HG02642 (cell line): ENCODE measurements around the gene GJD2.

ENCODE experiments used
- ATAC-seq: cut with Tn5 transposase; IDR thresholded peaks from one replicate; pipeline ENCODE4 v1.9.1; 2021; ENCODE audit warnings: mild to moderate bottlenecking; ENCODE audit not compliant: unreplicated experiment, poor library complexity

GJD2 gene

DNA sequence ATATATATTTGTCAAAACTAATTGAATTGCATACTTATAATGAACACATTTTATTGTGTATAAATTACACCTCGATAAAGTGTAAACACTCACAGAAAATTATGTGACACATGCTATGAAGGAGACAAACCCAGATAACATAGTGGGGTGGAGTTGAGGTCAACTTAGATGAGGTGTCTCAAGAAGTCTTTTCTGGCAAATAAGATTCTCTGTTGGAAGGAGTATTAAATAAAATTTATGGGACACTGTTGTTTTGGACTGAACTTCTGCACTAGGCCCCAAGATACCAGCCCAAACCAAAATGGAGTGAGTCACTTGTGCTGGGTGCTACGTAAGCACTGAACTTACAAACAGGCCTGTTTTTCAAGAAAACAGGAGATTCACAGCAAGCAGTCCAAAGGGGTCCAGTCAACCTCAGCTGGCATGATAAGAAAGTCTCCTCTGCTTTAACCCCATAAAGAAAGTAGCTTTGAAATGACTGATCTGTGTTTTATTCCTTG, 21.9 kb upstream of the GJD2 start:
- no peak for ATAC-seq

- no peak for ATAC-seq
Measured at GRCh38 chr15:34773917-34774316, 19.1 kb upstream of the GJD2 start.

- no peak for ATAC-seq
Measured at GRCh38 chr15:34773013-34773412, 18.2 kb upstream of the GJD2 start.

DNA sequence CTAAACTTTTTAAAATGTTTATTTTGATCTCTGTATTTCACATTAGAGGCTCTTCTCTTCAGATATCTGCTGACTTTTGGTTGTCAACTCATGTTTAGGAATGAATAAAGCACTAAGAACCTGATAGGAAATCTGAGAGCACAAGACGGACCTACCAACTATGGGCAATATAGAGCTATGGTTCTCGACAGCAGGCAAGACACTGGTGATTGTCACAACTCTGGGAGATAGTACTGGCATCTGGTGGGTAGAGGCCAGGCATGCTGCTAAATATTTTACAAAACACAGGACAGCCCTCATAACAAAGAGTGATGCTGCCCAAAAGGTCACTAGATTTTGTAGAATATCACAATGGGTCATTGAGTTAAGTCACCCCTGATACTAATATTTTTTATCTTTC, 17.5 kb upstream of the GJD2 start:
- ATAC-seq, result no peak

DNA sequence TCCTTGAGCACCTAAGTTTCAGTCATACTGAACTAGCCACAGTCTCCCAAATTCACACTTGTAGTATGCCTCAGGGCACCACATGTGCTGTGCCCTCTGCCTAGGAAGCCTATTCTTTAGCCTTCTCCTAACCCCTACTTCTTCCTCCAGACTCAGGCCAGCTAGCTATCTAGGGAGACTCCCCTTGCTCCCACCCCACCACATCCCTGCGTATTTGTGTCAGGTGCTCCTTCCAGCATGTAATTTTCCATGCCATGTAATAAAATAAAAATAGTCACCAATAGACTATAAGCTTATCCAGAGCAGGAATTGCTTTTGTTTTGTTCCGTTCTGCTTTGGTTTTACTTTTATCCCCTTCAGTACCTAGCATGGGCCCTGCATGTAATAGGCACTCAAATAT, 14.9 kb upstream of the GJD2 start:
- ATAC-seq, result no peak

DNA sequence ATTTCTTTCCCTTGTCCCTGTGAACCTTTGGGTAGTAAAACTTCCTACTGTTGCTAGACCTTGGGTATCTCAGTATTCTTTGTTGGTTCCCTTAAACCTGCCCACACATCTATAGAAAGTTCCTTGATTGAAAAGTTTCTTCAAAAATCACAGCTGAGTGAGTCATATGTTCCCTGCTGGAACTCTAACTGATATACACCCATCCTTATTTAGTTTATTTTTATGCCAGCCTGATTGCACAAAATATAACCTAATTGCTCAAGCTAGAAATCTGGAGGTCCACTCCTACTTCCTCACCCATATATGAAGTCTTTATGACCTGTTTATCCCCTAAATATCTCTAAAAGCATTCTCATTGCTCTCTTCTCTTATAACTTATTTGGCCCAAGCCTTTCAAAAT, 13.7 kb upstream of the GJD2 start:
- ATAC-seq, result no peak

DNA sequence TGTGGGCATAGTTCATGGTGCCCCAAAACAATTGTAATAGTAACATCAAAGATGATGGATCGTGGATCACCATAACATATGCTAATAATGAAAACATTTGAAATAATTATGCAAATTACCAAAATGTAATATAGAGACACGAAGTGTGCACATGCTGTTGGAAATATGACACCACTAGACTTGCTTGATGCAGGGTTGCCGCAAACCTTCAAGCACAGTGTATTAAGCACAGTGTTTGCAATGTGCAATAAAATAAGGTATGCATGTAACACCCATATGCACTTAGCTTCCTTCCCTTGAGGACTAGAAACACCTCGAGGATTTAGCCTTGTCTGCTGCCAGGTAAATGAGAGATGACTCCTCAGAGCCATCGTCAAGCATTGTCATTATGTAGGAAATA, 10.9 kb upstream of the GJD2 start:
- ATAC-seq, result no peak

DNA sequence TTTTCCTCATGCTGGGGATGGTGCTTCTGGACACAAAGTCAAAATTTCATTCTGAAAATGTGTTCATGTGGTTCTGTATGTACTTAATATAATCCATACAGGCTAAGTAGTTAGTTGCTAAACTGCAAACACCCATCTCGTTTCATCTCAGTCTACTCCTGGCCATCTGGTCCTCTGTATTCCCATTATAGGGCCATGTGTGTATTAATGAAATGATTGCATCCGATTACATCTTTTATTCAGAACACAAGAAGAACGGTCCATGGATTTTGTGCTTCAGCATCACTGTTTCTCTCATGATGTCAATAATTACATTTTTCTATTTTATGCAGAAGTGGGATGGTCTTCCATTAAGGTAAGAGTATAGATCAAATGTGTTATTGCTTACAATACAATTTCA, 6.1 kb upstream of the GJD2 start:
- ATAC-seq, result no peak

- ATAC-seq, result no peak
Measured at GRCh38 chr15:34759992-34760391, 5.2 kb upstream of the GJD2 start.

DNA sequence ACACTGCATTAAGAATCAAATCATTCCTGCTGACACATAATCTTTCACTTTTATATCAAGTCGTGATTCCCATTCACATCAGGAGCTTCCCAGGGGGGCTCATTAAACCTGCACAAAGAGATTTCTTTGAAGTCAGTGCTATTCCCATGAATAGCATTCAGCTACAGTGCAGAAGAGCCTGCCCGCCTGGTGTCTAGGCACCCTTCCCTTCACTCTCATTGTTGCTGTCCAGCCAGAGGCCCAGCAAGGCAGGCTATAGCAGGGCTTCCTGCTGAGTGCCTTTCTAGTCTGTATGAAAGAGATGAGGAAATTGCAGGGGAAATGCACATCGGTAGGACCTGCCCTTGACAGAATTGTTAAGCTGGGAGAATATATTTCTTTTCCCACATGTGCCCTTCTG, 4.5 kb upstream of the GJD2 start:
- no peak for ATAC-seq

DNA sequence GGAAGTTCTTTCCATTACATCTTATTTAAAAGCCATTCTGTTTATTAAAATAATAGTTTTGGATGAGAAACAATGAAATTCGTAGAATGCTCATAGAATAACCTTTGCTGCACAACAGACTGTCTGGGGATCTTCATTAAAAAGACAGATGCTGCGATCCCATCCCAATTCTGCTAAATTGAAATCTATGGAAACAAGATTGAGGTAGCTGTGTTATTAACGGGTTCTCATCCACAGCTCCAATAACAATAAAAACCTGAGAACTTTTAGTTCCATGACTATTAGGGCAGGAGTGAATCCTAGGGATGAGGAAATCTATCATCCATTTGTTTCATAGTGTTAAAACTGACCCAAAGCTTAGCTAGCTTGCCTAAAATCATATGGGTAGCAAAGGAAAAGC, 2.5 kb upstream of the GJD2 start:
- no peak for ATAC-seq

DNA sequence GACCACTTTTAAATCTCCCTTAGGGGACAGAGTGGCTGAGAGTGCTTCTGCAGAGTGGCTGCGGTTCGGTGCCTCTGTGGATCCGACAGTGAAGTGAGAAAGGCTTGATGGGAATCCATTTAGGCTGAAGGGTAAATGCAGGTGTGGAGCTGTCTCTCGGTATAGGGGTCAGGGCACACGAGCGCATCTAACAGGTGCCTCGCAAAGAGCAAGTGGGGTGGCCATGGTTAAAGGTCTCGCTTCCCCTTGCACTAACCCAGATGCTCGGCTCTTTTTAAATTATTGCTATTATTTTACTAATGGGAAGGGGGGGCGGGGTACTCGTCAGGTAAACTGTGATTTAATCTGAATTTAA, 598 bp upstream of the GJD2 start:
- no peak for ATAC-seq

DNA sequence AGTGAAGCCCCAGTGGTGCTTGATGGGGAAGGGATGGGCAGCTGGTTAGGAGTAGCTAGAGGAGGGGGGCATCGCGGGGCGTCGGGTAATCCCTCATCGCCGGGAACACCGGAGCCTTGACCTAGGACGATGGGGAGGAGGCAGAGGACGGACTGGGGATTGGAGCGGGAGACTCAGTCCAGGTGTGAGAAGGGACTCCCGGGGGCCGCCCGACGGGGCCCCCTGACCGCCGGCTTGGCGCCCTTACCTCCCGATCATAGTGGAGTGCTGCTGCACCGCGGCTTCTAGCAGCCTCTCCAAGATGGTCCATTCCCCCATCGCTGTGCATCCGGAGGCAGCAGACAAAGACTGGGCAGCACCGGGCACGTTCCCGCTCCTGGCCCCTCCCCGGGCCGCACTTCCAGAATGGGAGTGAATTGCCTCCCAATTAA, 612 bp downstream of the GJD2 start:
- ATAC-seq, result no peak

DNA sequence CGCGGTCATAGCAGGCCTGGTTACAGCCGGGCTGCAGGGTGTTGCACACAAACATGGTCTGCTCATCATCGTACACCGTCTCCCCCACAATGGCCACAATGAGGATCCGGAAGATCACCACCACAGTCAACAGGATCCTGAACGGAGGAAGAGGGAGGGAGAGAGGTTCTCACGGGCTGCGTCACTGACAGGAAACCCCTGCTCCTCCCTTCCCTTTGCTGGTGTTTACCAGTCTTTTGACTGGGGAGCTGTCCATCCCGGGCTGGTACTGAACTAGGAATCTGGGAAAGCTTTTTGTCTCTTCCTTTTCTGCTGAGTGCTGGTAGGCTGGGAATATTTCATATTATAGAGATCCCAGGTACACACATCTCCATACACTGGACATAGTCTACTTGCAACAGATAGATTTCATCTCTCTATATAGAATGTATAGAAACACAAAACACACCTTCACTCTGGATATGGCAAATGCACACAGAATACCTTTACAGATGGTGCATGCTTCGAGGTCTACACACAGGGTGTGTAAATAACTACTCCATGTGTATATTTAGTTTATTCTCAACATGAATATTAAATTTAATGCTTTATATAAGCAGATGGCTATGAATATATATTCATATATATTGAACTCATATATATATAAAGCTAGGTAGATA, 1.4 kb downstream of the GJD2 start:
- no peak for ATAC-seq

- ATAC-seq, result no peak
Measured at GRCh38 chr15:34749691-34750090, 5.1 kb downstream of the GJD2 start.

DNA sequence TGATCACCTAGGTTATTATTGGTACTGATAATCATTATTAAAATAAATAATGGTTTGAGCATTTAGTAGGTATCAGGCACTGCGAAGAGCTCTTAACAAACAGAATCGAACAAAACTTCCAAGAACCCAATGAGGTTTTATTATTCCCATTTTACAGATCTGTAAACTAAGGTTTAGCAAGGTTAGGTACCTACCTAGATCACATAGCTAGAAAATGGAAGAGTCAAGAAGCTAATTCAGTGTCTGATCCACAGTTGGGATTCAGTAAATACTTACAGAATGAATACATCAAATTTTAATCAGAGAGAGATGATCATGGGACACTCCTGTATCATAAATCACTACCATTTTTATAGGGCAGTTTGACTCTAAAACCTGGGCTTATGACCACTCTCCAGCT, 15.5 kb downstream of the GJD2 start:
- ATAC-seq, result no peak

- ATAC-seq, result no peak
Measured at GRCh38 chr15:34738002-34738401, 16.8 kb downstream of the GJD2 start.

DNA sequence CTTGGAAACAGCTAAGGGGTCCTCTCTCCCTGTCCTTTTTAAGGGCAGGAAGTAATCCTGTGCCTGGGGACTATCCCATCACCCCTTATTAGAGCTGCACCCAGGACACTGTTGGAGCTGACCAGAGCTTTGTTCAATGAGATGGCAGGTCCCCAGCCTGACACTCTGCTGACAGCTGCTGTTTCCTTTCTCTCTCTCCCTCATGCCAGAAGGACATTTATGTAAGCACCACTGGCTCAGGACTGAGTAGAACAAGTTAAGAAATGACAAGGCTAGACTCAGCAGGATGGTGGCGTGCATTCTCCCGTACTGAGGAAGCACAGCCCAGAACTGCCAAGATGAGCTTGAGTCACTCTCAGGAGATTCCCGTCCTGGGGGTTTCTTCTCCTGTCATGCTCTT, 17.3 kb downstream of the GJD2 start:
- ATAC-seq, result no peak

DNA sequence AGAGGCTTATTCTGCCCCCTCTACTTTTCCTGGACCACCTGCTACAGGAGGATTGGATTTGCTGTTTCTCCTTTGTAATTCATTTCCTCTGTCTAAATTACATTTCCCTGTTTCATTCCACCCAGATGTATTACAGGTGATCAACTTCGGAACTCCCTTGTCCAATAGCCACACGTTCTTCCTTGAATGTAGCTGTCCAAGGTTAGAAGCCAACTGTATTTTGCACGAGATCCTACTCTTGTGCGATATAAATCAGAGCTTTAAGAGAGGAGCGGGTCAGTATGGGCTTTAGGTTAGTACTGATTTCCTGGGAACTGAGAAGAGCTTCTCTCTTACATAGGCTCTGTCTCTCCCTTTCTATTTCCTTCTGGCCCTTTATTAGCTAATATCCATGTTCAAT, 20.5 kb downstream of the GJD2 start:
- ATAC-seq, result no peak

- ATAC-seq, result no peak
Measured at GRCh38 chr15:34733621-34734020, 21.2 kb downstream of the GJD2 start.

- no peak for ATAC-seq
Measured at GRCh38 chr15:34732430-34732829, 22.4 kb downstream of the GJD2 start.

GRCh38 chr15:34730701-34731100, 24.1 kb downstream of the GJD2 start:
- ATAC-seq, result no peak

- no peak for ATAC-seq
Measured at GRCh38 chr15:34729886-34730285, 24.9 kb downstream of the GJD2 start.
